Measurements from ENCODE around the gene ZMIZ1.

The ZMIZ1 gene

DNA sequence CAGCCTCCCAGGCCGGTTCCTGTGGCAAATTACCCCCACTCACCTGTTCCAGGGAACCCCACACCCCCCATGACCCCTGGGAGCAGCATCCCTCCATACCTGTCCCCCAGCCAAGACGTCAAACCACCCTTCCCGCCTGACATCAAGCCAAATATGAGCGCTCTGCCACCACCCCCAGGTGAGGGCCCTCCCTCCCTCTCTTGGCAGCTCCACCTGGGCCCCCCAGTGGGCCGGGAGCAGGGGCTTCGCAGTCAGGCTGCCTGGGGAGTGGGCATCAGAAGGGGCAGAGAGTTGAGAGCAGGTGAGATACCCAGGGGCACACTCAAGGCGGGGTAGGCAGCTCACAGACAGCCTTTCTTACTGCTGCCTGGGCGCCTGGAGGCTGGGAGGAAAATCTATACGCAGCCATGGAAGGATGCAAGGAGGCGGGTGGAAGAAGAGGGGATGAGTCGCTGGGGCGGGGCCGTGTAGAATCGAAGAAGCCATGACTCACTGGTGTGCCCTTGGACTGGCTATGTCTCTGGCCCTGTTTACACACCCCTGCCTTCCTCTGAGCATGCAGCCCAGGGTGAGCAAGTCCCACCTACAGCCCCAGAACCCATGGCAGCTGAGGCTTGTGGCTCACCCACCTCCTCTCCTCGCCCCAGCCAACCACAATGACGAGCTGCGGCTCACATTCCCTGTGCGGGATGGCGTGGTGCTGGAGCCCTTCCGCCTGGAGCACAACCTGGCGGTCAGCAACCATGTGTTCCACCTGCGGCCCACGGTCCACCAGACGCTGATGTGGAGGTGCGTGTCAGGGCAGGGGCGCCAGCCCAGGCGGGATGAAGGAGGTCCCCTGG lies 229.9 kb downstream of the ZMIZ1 start:
- DNase-seq, result peak in 1 of 5 donors; percentile 43

DNA sequence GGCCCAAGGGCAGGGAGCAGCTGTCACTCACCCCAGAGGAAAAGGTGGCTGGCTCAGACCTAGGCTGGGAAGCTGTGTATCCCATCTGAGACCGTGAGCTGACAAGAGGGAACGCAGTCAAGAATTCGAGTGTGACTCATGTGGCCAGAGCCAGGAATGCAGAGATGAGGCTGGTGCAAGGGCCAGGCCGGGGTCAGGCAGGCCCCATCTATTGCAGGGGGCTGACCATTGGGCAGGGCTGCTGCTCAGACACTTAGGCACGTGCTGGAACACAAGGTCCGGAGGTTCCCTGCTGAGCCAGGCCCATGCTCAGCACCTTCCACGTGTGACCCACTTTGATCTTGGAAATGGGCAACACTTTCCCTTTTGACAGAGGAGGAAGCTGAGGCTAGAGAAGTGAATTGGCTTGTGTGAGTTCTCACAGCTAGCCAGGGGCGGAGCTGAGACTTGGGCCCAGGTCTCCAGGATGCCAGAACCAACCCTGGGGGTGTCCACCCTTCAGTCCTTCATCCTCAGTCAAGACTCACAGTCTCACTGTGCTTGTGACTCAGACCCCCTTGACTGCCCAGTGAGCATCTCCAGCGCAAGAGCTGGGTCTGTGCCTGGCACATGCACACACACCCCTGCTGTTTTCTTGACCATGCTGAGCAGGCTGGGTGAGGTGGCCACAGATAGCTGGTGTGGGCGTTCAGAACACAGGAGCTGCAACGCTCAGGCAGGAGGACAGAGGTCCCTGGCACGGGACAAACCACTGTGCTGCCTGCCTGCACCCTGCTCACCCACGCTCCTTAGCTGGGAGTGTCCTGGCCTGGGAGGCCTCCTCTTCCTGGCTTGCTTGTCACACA lies 230.9 kb downstream of the ZMIZ1 start:
- DNase-seq, result no peak

DNA sequence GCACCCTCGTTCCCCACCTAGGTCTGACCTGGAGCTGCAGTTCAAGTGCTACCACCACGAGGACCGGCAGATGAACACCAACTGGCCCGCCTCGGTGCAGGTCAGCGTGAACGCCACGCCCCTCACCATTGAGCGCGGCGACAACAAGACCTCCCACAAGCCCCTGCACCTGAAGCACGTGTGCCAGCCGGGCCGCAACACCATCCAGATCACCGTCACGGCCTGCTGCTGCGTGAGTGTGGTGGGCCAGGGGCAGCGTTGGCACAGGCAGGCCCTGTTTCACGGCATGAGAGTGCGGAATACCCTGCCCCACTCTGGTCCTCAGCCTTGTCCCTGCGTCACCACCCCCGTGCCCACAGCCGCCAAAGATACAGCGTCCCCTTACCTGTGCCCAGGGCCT lies 231.9 kb downstream of the ZMIZ1 start:
- no peak for DNase-seq

GRCh38 chr10:79301754-79302530 lies 233.2 kb downstream of the ZMIZ1 start:
- DNase-seq, result no peak

- no peak for DNase-seq
These were observed 235.1 kb downstream of the ZMIZ1 start for GRCh38 chr10:79303631-79304478.

GRCh38 chr10:79304479-79305087 lies 235.8 kb downstream of the ZMIZ1 start:
- no peak for DNase-seq

DNA sequence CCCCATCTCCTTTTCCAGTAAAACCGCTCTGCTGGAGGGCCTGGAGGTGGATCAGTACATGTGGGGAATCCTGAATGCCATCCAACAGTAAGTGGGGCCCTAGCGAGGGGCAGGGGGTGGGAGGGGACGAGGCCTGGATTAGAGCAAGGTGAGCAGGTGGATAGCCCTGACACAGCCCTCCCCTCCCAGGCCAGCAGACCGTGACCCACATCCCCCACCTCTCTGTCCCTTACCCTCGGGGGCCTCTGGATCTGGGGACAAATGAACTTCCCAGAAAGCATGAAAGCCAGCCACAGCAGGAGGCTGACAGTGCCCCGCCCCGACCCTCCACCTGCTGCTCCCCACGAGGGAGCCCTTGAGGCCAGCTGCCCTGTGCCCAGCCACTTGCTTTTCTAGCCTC lies 236.7 kb downstream of the ZMIZ1 start:
- DNase-seq, result no peak

DNA sequence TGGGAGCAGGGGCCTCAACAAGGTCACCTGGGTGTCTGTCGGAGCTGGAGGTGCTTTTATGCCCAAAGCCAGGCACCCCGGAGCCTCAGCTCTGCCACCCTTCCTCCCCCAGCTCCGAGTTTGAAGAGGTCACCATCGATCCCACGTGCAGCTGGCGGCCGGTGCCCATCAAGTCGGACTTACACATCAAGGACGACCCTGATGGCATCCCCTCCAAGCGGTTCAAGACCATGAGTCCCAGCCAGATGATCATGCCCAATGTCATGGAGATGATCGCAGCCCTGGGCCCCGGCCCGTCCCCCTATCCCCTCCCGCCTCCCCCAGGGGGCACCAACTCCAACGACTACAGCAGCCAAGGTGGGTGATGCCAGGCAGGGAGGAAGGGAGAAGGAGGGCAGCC lies 237.2 kb downstream of the ZMIZ1 start:
- DNase-seq, result no peak

GRCh38 chr10:79306644-79307220 lies 238.0 kb downstream of the ZMIZ1 start:
- DNase-seq, result no peak

DNA sequence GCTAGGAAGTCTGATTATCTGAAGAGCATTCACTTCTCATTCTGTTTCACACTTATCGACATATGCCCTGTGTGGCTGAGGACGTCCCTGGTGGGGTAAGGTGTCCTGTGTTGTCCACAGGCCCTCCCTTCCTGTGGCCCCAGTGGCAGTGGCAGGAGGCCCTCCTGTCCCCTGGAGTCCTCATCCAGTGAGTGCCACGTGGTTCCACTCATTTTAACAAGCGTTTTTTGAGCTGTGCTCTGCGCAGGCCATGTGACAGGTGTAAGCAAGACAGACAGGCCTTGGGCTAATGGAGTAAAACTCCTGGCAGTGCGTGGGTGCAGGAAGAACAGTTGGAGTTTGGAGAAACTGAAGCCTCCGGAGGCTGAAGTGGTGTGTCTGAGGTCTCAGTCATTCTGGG lies 239.2 kb downstream of the ZMIZ1 start:
- DNase-seq, result no peak

DNA sequence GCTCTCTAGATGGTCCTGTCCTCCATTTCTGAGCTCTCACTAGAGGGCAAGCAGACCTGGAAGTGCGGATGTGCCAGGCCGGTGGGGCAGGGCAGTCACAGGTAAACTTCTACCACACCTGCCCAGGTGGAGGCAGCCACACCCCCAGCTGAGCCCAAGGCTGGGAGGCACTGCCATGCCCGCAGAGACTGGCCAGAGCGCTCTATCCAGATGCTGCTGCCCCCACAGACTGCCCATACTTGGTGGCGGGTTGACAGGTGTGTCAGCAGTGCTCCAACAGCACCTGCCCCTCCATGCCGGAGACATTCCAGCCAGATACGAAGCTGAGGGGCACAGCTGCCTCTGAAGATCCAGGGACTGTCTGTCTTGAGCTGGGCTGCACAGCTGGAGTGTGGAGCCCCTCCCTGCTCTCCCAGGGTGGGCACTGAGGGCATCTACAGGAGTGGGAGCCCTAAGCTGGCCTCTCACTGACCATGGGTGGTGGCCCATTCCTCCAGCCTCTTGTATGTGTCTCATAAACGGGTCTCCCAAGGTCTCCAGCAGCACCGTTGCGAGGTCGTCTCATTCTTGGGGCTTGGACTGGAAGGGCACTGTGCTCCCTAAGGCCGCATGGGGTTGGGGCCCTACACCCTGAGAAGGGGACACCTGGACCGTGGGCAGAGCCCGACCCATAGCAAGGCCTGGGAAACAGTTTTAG lies 240.4 kb downstream of the ZMIZ1 start:
- DNase-seq, result no peak

- DNase-seq, result no peak
These were observed 241.6 kb downstream of the ZMIZ1 start for GRCh38 chr10:79310200-79310865.

- DNase-seq, result no peak
These were observed 242.3 kb downstream of the ZMIZ1 start for GRCh38 chr10:79310911-79311573.

- DNase-seq, result no peak
These were observed 243.0 kb downstream of the ZMIZ1 start for GRCh38 chr10:79311581-79312407.

DNA sequence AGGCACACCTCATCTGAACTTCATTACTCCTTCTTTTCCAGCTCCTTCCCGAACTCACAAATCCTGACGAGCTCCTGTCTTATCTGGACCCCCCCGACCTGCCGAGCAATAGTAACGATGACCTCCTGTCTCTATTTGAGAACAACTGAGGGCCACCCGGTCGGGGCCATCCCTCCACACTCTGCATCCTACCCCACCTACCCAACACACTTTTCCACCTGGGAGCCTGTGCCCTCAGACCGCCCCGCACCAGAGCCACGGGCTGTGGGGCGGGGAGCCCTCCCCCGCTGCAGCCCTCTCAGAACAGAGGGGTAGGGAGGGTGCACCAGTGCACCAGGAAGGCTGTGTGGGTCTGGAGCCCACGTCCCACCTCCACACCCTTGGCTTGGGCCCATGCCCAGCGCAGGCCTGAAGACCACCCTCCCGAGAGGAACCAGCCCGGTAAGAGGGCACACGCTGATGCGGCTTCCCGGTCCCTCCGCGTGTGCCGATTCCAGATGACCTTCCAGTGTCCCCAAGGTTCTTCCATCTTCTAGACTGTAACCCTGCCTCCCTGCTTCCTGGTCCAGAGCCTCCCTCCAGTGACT lies 243.9 kb downstream of the ZMIZ1 start:
- DNase-seq, result no peak

DNA sequence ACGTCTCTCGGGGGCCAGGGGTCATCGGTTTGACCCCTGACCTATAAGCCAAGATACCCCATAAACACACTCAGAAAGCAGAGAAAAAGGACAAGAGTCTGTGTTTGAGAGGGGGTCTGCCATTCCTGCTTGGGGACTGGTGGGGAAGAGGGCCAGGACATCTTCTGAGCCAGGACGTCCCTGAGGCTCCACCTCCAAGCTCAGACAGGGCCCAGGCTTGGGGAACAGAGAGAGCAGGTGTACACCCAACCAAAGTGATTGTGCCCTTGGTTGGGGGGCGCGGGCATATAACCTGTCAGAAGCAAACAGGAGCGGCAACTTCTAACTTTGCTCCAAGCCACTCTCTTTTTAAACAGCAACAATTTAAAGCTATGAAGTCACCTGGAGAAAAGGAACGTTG lies 244.6 kb downstream of the ZMIZ1 start:
- no peak for DNase-seq

DNA sequence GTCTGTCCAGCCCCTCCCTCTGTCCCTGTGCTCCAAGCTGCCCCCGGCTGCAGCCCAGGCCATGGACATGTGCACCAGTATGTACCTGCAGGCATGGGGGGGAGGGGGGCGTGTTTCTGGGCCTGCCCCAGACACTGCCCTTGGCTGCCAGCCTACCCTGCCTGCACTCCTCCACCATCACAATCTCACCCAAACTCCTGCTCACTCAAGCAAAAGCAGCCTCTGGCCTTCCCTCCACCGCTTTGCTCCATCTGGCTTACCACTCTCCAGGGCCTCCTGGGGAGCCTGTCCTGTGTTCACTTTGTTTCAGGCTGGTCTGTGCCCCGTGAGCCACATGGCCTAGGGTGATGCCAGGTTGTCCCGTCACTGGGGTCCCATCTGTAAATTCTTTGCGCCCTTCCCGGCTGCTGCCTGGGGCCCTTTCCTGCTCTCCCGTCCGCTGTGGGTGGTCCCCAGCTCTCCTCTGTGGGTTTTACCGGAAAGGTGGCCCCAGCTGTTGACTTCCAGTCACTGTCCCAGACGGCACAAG lies 245.2 kb downstream of the ZMIZ1 start:
- DNase-seq, result no peak

Data from T-helper 1 cell (primary cell).